HG03095 (cell line): ENCODE results near the gene NUDT7.
A peak's percentile ranks its signal among the peaks of the same experiment; 100 is the strongest.

Source experiments
- ATAC-seq: cut with Tn5 transposase; IDR thresholded peaks from one replicate; pipeline ENCODE4 v1.9.1; 2021; ENCODE audit warnings: moderate library complexity; ENCODE audit not compliant: unreplicated experiment

Gene NUDT7

DNA sequence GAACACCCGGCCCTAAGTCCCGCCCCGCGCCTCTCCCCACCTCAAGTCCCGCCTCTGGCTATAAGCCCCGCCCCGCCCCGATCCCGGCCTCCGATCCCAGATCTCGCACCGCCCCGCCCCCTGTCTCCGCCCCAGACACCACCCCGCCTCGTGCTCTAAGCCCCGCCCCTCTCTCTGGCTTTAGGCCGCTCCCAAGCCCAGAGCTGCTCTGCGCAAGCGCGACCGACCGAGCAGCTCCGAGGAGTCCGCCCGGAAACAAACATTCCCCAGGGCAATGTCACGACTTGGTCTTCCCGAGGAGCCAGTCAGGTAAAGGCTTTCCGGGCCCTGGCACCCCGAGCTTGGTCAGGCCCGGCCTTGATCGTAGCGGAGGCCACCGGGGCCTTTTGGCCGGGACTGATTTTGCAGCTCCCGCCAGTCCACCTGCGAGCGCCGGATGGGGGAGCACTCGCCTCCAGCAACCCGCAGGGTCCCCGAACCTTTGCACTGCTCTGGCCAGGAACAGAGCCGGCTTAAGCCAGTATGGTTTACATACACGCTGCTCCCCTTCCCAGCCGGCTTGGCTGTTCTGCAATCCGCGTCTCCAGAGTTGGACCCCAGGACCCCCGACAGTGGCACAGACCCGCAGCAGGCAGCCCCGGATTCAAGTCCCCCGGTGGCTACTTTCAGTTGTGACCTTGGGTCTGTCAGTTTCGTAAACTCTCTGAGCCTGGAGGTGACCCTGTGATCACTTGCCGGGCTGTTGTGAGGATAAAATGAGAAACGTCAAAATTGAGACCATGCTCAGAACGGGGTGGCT is at the start of gene NUDT7:
Gene NUDT7, plus strand, starts transcription at position 206 of the 799 bp plus-strand sequence. Its CDS starts 69 bp downstream, at position 275.
- peak; percentile 81 for ATAC-seq

DNA sequence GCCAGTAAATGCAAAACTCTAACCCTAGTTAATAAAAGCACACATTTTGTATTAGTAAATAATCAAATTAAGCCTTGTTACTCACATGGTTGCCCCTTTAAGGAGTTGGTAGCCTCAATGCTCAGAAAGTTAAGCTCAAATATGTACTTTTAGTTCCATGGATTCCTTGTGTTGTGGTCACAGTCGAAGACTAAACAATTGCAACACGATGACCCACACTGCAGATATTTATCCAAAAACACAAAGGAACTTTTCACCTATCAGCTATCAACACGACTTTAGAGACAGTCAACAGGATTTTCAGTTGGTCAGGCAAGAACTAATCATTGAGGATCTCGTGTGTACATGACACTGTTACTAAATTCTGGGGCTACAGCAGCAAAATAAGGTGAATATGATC is 47.4 kb upstream of the NUDT7 start:
- no peak for ATAC-seq

DNA sequence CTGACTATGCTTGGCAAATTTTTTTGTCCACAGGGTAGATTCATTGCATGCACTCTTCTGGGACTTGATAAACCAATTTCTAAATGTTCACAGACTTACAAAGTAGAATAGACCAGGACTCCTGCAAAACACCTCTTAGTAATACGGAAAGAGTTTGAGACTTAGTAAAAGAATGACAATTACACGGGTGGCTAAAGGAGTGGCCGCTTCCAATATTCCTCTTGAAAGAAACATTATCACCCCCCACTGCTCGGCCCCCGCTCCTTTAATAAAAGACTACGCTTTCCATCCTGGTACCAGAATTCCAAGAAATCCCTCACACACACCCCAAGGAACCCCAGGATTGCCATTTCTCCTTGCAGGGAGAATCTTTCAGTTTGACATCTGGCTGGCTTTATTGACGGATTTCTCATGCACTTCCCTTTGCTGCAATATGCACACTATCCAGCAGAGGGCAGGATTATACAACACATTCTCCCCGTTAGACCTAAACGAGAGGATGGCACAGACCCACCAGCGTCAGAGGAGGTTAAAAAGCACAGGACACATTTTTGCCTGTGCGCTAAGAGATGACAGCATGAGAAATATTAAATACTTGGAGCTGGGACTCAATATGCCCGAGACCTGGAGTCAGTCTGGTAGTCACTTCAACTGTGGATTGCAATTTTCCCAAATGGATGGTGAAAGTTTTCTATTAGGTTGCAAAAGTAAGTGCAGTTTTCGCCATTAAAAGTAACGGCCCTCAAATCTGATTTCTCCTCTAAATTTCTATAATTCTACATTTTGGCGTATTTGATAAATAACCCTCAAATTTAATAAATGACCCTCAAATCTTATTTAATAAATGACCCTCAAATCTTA is 46.6 kb upstream of the NUDT7 start:
- ATAC-seq, result peak; percentile 52

DNA sequence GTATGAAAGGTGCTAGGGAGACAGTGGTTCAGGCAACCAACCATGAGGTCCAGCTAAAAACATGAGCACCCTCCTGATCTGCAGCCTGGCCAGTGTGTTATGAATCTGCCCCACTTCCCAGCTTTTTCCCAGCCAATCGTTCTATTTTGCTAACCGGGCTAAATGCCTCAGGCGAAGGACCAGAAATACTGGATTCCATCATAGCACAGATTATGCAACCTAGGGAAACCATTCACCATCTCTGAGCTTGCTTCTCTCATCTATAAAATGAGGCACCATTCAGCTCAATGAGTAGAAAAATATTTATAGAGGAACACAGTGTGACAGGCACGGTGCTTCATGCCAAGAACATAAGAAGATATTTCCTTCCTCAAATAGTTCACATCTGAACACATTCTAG is 45.2 kb upstream of the NUDT7 start:
- no peak for ATAC-seq

DNA sequence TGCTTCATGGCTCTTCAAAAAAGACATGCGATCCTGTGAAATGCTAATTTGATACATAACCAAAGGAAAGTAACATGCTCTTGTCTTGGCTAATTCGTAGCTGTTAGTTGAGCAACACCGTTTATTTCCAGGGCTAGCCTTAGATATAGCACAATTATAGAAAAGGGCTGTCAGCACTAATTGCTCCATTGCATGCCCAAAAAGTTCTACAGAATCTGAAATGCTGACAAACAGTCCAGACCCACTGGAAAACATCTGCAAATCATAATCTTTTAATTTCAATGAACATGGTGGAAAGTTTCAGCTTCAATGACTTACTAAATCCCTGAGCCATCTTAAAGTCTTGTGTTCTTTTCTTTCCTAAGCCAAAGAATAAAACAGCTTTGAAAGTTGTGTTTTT is 42.9 kb upstream of the NUDT7 start:
- ATAC-seq, result no peak

DNA sequence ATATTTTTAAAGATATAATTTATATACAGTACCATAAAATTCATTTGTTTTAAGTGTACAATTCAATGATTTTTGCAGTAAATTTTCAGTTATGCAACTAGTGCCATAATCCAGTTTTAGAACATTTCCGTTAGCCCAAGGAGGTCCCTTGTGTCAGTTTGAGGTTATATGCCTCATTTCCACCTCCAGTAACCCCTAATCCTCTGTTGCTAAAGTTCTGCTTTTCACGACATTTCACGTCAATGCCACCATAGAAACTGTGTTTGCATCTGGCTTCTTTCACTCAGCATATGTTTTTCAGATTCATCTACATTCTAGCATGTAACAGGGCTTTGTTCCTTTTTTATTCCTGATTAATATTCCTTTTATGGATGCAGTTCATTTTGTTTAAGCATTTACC is 42.4 kb upstream of the NUDT7 start:
- no peak for ATAC-seq

DNA sequence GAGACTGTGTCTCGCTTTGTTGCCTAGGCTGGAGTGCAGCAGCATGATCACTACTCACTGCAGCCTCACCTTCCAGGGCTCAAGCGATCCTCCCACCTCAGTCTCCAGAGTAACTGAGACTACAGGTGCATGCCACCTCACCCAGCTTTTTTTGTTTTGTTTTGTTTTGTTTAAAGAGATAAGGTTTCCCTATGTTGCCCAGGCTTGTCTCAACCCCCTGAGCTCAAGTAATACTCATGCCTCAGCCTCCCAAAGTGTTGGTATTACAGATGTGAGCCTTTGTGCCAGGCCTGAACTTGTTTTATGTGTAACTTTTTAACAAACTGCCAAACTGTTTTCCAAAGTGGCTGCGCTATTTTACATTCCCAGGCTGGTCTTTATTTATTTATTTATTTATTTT is 41.8 kb upstream of the NUDT7 start:
- ATAC-seq, result no peak

DNA sequence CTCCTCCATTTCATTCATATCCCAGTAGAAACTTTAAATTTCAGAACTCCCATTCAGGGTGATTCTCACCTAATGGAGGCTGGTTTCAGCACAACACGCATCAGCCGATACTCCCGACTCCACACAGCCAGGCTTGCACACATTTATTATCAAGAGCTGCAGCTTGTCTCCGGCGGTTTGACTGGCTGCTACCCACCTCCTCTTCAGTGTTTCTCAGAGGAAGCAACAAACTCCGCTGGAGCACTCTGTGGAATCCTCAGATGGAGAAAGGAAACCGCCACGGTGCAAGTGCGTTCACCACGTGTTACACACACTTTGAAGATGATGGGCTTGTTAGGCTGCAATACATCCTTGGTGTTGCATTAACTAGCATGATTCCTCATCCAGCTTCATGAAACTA is 39.7 kb upstream of the NUDT7 start:
- no peak for ATAC-seq

DNA sequence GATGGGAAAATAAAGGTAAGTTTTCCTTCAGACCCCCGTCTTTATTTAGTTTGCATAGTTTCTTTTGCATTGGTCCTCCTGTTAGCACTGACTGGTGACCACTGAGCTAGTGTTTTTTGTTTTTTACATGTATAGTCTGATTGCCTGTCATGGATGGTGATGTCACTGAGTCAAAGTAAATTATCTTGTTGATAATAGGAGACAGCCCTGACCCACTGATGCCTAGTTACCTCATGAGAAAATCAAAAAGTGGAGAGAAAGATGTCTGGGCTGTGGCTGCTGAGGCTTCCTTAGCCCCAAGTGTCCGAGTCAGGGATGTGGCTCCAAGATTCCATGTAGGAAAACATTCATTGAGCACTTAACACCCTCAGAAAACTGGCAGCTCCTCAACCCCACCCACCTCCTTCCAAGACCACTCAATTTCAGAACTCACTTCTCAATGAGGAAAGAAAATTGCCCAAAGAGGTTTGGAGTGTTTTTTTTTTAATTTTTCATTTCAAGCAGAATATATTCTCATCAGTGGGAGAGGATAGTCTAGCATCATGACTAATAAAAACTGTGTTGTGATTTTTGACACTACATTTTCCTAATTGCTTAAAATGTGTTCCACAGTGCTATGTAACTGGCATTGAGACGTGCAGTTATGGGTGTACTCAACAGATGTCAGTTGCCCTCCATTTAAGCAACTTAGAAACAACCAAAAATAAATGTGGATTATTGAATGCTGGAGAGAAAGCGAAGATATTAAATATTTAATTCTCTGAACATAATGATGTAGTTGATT is 38.7 kb upstream of the NUDT7 start:
- no peak for ATAC-seq

DNA sequence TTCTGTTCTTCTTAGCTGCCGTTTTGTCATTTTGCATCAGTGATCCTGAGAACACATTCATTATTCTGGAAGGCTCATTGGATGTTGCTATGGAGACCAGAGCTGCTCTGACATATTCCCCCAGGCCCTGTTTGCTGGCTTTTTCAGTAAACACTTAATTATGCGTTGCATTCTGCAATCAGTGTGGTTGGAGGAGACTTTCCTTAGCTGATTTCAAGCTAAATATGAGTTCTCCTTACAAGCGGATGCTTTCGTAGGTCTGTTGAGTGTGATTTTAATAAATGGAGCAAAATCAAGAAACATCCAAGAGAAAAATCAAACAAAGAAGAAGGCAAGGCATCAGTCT is 38.2 kb upstream of the NUDT7 start:
- no peak for ATAC-seq

DNA sequence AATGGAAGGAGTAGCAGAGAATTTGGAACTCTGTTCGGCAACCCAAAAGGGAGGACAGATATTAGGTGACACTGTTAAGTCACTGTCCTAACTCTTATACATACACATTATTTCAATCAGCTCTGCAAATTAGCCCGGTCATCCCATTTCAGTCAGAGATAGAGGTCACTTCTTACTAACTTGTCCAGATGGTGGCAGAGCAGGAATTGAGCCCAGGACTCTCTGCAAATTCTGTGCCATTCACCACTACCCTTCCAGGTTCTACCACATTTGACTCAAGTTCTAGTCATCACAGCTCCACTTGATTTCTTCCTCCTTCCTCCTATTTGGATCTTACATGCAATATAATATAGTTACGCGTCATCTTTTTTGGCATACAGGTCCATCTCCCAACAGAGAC is 35.9 kb upstream of the NUDT7 start:
- ATAC-seq, result no peak

DNA sequence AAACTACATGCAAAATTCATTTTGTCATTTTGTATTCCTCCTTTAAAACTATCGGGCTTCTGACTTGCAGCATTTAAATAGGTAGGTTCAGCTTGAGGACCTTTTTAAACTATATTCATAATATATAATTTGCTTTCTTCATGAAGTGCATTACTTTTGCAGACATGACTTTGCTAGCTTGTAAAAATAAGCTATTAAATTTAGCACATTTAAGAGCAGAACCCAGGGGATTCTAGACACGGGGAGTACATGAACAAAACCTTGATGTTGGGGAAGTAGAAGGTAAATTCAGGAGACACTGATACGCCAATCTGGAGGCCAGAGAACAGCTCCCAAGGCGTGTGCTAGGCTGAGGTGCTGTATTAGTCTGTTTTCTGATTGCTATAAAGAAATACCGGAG is 32.3 kb upstream of the NUDT7 start:
- no peak for ATAC-seq

DNA sequence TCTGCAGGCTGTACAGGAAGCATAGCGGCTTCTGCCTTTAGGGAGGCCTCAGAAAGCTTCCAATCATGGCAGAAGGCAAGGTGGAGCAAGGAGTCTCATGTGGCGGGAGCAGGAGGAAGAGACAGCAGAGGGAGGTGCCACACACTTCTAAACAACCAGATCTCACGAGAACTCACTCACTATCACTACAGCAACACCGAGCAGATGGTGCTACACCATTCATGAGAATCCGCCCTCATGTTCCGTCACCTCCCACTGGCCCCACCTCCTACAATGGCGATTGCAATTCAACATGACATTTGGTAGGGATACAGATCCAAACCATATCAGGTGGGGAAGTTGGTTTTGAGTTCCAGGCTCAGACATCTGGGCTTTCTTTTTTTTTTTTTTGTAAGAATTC is 31.9 kb upstream of the NUDT7 start:
- no peak for ATAC-seq

DNA sequence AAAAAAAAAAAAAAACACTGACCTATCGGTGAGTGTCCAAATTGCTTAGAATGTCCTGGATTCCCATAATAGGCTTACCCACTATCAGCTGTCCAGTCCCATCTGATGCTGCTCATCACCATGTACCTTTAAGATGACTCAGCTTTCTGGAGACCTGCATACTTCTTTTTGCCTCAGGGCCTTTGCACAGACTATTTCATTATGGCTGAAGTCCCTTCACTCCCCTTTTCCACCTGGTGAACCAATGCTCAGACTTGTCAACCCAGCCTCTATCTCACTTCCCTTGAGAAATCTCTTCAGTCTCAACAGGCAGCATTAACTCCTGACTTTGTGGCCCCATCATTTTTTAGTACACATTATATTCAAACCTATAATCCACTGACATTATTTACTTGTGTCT is 29.7 kb upstream of the NUDT7 start:
- ATAC-seq, result no peak

DNA sequence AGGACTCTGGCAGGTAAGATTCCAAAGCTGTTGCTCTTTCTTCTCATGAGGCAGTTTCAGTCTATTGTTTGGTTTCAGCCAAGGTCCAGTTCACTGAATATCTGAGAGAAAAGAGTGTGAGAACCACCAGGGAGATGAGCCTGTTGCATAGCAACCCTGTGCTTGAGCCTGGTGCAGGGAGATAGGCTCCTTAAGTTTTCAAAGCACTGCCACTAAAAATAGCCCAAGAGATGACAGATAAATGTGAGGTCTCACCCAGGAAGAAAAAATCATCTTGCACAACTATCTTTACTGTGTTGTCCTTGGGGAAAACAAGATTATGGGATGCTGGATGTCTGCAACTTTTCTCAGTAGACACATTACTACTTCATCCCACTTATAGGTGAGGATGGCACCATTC is 26.2 kb upstream of the NUDT7 start:
- no peak for ATAC-seq

DNA sequence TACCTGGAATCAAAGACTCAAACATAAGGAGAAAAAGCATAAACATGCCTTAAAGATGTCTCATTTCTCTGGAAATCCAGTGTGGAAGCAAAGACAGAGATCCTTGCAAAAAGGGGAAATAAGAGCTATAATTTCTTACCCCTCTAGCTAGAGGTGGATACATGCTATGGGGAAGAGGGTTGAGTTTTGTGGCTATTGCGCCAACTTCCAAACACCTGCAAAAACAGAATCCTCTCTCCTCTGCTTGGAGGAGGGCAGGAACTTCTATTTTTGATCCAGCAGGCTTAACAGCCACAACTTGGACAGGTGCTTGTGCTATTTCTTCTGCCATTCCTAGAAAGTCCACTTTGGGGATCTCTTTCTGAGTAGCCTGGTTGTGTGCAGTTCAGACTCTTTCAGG is 21.5 kb upstream of the NUDT7 start:
- no peak for ATAC-seq

DNA sequence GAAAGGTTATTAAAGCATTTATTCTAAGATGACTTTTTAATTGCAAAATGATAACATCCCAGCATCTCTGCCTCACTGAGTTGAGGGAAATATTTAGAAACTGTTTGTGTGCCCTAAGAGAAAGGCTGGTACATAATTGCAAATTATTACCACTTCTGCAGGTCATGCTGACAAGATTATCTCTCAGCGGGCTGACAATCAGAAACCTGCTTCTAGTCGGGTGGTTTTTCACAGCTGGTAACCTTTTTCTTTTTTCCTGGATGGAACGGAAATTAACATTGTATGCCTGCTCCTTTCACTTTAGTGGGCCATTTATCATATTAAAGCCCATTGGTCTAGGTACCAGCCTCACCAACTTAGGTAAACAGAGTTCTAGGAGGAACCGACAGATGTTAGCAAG is 17.0 kb upstream of the NUDT7 start:
- ATAC-seq, result no peak

DNA sequence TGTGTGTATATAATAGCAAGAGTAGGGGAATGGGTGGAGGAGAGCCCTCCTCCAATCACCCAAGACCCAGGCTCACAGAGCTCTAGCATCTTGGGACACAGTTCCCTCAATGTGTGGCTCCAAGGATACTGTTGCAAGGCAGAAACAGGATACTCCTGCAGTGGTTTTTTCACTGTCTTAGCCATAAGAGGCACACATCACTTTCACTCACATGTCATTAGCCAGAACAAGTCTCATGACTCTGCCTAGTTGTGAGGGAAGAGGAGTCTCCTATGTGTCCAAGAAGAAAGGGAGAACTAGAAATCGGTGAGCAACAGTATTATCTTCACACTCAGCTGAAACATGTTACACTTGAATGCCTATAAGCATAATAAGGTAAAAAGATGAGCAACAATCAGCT is 11.1 kb upstream of the NUDT7 start:
- ATAC-seq, result no peak

DNA sequence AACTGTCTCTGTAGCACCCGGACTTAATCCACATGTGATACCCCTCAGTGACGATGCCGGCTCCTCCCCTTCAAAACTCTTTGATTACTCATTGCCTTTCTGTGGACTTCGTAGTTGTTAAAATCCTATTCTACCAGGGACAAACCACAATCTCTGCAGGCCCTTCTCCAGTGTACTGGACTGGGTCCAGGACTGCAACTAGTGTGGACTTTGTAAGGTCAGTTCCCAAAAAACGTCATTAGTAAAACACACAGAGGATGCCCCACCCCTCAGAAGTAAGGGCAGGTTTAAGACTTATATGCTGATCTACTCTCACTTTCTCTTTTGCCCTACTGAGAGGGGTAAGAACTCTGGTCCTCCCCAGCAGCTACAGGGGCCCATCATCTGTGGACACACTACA is 10.5 kb upstream of the NUDT7 start:
- ATAC-seq, result no peak

DNA sequence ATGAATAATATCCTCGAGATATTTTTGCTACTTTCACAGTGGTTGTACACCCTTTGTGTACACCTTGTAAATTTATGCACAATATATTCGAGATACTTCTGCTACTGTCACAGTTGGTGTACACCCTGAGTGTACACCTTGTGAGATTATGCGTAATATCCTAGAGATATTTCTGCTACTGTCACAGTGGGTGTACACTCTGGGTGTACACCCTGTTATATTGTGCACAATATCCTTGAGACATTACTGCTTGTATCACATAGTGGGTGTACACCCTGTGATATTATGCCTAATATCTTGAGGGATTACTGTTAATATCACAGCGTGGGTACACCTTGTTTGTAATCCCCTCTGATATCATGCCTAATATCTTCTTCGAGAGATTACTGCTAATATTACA is 7.2 kb upstream of the NUDT7 start:
- ATAC-seq, result no peak

DNA sequence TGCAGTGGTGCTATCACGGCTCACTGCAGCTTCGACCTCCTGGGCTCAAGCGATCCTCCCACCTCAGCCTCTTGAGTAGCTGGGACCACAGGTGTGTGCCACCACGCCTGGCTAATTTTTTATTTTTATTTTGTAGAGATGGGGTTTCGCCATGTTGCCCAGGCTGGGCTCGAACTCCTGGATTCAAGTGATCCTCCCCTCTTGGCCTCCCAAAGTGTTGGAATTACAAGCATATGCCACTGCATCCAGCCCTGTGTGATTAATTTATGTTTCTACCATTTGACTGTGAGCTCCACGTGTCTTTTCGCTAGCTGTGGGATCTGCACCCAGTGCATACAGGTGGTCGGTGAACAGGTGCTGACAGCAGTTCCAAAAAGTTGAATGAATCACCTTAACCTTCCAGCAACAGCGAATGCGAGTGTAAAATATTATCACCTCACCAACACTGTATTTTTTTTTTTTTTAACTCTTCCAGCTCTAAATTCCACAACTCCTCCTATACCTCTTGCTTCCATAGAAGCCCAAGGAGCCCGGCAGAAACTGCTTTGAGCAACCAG is 484 bp upstream of the NUDT7 start:
- ATAC-seq, result peak; percentile 28
